HG02870 (cell line): ENCODE data around the gene OPCML.
A peak's percentile ranks its signal among the peaks of the same experiment; 100 is the strongest.

Experiments used
- ATAC-seq: cut with Tn5 transposase; IDR thresholded peaks from one replicate; pipeline ENCODE4 v1.9.1; 2021; ENCODE audit warnings: mild to moderate bottlenecking, moderate library complexity; ENCODE audit not compliant: unreplicated experiment

OPCML gene

DNA sequence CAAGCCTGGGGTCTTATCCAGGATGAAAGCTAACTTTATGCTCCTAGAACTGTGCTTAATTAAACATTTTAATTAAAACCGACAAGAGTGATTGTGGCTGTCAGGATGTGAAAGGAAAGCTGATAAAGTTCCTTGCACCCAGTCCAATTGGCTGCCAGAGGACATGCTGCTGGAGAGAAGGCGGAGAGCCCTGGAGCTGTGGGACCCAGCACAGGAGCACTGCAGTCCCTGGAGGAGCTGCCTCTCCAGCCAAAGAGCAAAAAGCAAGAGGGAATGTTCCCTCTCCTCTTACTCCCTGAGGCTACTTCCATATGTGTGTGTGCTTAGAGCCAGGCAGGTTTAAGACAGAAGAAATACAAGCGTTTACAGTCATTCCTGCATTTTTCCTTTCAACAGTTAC is 118.6 kb downstream of the OPCML start:
- ATAC-seq, result no peak

DNA sequence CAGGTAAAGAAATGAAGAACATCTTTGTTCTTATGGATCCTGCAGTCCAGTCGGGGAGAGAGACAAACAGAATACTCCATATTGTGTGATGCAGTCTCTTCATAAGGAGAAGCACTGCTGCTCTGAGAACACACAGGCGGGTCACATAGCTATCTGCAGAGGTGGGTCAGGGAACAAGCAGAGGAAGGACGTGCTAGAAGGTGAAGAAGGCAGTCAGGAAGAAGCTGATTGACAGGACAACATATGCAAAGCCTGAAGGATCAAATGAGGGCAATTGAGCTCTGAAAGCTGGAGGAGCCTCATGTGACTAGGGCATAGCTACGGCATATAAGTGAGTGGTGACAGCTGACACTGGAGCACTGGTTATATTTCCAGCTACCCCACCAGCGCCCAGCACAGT is 122.5 kb downstream of the OPCML start:
- peak; percentile 30 for ATAC-seq

DNA sequence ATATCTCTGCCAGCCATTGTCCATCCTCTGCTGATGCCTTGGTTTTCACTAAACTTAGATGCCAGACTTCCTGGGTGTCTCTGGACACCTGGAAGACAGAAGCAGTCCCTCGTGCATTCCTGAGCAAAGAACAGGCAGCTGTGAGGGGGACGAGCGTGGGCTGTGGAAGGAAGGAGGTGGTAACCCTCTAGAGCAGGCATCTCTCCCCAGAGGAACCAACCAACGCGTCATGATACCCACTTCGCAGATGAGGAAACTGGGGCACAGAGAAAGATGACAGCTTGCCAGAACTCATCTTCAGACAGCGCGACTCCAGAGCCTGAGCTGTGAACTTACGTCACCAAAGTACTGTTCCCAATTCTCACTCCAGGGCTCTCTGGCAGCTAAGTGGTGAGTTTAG is 123.4 kb downstream of the OPCML start:
- no peak for ATAC-seq

DNA sequence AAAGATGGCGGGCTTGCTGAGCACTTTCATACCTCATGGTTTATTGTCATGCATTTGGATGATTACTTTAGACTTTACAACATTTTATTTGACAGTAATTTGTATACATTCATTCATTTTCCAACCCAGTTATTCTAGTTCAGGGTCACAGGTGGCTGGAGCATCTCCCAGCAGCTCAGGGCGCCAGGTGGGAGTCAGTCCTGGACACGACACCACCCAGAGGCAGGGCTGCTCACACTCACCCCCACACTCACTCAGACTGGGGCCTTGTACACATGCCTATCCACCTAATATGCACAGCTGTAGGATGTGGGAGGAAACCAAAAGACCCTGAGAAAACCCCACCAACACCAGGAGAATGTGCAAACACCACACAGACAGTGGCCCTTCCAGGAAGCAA is 123.9 kb downstream of the OPCML start:
- no peak for ATAC-seq

DNA sequence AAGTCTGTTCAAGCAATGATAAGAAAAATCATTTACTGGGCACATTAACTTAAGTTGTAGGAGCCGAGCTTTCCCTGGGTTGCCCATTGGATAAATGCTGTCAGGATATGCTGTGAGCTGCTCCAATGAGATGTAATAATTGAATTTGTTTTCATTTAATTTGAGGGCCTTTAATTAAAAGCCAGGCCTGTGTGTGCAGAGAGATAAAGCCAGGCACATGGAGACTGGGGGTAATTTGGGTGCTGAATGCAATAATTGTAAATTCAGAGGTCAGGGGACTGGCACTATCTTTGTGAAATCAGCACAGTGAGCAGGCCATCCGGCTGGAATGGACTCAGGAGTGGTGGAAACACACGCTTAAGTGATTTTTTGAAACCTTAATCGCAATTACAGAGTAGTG is 125.8 kb downstream of the OPCML start:
- ATAC-seq, result no peak

DNA sequence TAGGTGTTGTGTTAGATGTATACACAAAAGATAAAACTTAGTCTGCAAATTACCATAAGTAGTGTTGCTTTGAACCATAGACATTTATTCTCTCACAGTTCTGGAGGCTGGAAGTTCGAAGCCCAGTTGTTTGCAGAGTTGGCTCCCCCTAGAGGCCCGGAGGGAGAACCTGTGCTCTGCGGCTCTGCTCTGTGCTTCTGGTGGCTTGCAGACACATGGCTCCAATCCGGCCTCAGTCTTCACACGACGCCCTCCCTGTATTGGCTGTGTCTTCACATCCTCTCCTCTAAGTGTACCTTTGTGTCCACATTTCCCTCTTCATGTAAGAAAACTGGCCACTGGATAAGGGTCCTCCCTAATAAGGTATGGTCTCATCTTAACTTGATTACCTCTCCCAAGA is 128.4 kb downstream of the OPCML start:
- no peak for ATAC-seq

DNA sequence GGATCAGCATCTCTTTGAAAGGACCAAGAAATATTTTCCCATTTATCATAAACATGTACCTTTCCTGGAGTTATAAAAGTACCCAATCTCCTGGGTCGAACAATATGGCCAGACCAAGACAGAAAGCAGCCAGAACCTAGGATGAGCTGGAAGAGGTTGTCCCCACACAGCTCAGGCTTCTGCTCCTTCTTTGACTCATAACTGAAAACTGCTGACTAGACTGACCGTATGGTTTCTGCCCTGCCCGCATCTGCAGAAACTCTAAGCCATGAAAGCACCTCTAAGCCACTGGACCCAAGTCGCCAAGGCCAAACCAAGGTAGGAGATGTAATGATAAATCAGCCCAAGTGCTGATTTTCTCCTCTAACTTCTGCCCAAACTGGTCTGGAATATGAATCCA is 129.8 kb downstream of the OPCML start:
- ATAC-seq, result no peak

GRCh38 chr11:133399855-133400625 is 132.3 kb downstream of the OPCML start:
- no peak for ATAC-seq

DNA sequence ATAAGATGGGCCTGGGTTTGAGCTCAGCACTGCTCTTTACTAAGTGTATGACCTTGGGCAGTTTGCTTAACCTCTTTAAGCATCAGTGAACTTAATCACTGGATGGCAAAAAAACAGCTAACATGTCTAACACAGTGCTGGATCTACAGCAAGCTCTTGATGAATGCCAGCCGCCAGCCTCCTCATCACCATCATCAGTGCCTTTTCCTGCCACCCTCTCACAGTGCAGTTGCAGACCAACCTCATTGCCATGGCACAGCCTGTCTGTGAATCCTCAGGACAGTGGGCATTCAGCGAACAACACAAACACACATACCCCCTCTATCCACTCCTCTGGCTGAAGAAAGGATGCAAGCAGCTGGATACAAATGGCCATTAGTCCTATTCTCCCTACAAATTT is 133.0 kb downstream of the OPCML start:
- no peak for ATAC-seq

DNA sequence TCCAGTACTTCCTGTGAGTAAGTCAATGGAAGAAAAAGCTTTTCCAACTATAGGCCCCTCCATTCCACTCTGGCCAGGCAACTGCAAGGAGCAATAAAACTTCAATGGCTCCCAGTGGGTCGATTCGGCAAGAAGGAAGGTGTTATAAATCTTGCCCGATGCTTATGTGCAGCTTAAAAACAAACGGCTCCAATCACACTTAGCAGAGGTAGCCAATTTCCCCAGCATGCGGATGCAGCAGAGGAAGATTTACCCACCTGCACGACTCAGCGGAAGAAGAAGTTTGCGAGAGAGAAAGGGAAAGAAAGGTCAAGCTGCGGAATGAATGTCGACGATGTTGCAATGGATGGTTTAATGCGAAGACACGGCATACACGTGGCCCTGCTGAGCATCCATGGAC is 141.5 kb downstream of the OPCML start:
- no peak for ATAC-seq

DNA sequence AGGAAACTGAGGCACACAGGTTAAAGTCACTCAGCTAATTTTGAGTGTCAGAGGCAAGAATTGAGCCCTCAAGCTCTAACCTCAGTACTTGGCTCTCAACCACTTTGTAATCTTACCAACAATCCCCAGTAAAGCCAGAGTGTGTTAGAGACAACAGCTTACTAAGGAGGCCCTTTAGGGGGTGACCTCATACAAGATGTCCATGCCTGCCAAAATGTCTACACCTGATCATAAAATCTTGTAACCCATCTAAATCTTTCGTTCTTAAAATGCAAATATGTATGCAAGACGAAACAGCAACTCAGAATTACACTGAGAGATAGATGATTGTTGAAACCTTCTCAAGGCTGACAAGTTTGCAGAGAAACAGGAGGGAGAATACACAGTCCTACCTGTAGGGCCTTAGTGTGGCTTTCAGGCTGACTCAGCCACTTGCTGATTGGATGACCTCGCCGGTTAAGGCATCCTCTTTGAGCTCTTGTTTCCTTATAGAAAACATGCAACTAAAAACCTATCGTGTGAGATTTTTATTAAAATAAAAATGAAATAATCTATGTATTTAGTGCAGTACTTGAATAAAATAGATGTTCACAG is 143.2 kb downstream of the OPCML start:
- peak; percentile 93 for ATAC-seq

DNA sequence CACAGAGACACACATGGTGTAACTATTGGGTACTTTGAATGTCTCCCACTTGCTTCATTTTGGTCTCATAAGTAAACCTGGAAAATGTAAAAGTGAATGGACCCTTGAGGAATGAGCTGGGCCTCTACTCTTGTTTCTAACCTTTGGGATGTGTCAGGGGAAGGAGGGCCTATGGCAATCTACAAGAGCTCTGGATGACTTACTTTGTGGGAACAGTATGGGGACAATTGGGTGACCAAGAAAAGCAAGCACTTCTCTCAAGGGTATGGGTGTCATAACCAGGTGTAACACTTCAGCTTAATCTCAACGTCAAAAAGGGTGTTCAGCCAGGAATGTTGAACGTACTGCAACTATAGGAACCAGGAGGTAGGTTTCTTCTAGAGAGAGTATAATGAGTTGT is 144.0 kb downstream of the OPCML start:
- no peak for ATAC-seq

DNA sequence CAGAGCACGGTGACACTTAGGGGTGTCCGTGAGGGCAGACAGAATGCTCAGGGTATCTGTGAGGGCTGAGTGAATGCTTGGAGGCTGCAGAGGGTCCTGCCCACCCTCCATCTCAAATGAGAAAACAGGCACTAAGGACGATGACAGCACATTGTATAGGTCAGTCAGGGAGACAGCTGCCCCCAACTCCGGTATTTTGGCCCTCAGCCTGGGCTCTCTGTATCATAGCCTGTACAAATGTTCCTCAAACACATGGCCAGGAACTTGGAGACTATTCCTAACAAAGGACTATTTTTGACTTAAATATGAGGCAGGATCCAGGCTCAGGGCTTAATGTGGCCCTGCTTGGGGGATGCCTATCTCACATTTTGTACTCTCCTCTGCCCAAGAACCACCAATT is 145.4 kb downstream of the OPCML start:
- ATAC-seq, result no peak

- no peak for ATAC-seq
Observed at GRCh38 chr11:133386262-133386661, 146.0 kb downstream of the OPCML start.

- no peak for ATAC-seq
Observed at GRCh38 chr11:133385781-133386180, 146.5 kb downstream of the OPCML start.

GRCh38 chr11:133384731-133385130 is 147.6 kb downstream of the OPCML start:
- no peak for ATAC-seq

DNA sequence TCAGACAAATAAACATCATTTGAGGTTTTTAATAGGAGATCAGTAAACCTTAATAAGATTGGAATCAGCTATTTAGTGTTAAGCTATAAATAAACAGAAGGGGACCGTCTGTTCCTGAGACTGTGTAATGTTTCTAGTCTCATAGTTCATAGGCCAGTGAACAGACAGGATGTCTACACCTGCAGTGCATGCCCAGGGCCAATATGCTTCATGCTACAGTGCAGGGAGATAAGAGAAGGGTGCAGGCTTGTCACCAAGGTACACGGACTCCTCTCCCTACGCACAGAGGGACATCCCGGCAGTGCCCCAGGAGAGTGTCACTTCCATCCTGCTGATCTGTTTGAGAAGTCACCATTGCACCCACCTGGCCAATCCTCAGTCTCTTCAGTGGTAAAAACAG is 148.6 kb downstream of the OPCML start:
- no peak for ATAC-seq

DNA sequence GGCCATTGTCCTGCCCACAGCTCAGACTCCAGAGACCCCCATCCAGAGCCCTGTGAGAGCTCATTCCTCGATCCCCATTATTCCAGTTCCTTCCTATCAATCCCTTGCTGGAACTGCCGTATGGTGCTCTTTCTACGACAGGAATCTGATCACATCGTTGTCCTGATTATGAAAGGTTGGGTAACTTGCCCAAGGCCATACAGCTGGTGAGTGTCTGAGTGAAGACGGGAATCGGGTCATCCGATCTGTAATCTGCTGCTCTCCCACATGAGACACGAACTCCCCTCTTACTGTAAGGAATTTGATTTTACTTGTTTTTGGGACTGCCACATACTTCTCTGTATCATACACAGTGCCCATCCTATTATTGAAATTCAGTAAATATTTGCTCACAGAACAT is 149.1 kb downstream of the OPCML start:
- no peak for ATAC-seq

- ATAC-seq, result no peak
Observed at GRCh38 chr11:133382131-133382812, 150.0 kb downstream of the OPCML start.

DNA sequence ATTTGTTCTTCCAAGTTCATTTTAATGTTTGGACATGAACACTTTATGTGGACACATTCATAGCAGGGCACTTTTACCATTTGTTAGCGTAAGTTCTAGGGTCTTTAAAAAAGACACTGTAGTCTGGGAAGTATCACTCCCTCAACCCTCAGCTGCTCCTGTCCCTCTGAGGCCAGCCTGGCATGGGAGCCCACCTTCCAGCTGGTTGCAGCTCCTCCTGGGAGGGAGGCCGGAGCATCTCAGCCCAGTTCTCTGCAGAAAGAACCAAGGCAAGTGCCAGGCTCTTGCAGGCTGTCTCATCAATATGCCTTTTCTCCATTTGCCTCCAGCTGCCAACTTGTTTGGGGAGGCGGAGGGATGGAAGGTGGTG is 150.6 kb downstream of the OPCML start:
- ATAC-seq, result no peak

GRCh38 chr11:133366147-133366546 is 166.2 kb downstream of the OPCML start:
- no peak for ATAC-seq

- no peak for ATAC-seq
Observed at GRCh38 chr11:133362916-133363315, 169.4 kb downstream of the OPCML start.
